Lung (tissue), 12 donors: ENCODE measurements around the gene MAST2. TPM values are rescaled to one million over a fixed set of nuclear protein-coding genes. Genes with fewer than 3 reads are reported as not detected.

Experiments
- ATAC-seq: fragments of 200-7000 bp; cut with Tn5 transposase; one replicate; pipeline ENCODE4 v1.9.1; 2020; ENCODE audit warnings: moderate number of reproducible peaks; ENCODE audit not compliant: insufficient read depth, low FRiP score
- DNase-seq, 3 donors: peaks; one replicate each; pipeline ENCODE4 v3.0.0-alpha.2; 2013 to 2017
- H3K27ac ChIP-seq, 2 donors: one replicate each; pipeline ENCODE4 v1.5.1; 2013; ENCODE audit warnings: mild to moderate bottlenecking in 2 of 2, moderate library complexity in 2 of 2, control low read depth in 1 of 2, inconsistent platforms in 1 of 2, low read depth in 1 of 2, low read length in 1 of 2
- H3K27me3 ChIP-seq, 3 donors: one replicate each; pipeline ENCODE4 v1.5.1; 2013; ENCODE audit warnings: low read length in 2 of 3; ENCODE audit not compliant: control insufficient read depth in 3 of 3, insufficient read depth in 3 of 3
- H3K36me3 ChIP-seq, 4 donors: one replicate each; pipeline ENCODE4 v1.5.1; 2013; ENCODE audit warnings: low read length in 4 of 4, mild to moderate bottlenecking in 1 of 4, moderate library complexity in 1 of 4; ENCODE audit not compliant: control insufficient read depth in 4 of 4, insufficient read depth in 4 of 4
- H3K4me1 ChIP-seq, 5 donors: one replicate each; pipeline ENCODE4 v1.5.1; 2013; ENCODE audit warnings: low read length in 5 of 5, mild to moderate bottlenecking in 2 of 5, moderate library complexity in 1 of 5; ENCODE audit not compliant: control insufficient read depth in 5 of 5, insufficient read depth in 5 of 5
- H3K4me3 ChIP-seq: one replicate; pipeline ENCODE4 v1.5.1; 2013; ENCODE audit warnings: mild to moderate bottlenecking, control low read depth, moderate library complexity
- H3K9ac ChIP-seq, 2 donors: one replicate each; pipeline ENCODE4 v1.5.1; 2013; ENCODE audit warnings: low read length in 2 of 2, control low read depth in 1 of 2; ENCODE audit not compliant: insufficient read depth in 1 of 2
- H3K9me3 ChIP-seq, 4 donors: one replicate each; pipeline ENCODE4 v1.5.1; 2013; ENCODE audit warnings: low read length in 3 of 4, mild to moderate bottlenecking in 1 of 4, moderate library complexity in 1 of 4; ENCODE audit not compliant: control insufficient read depth in 4 of 4, insufficient read depth in 3 of 4
- WGBS, 2 donors: extraction: QIAGEN DNeasy Blood & Tissue Kit; methylation state at CpG; one replicate each; pipeline ENCODE4 v1.1.7; 2013; 5-methylcytosine and 5-hydroxymethylcytosine counted together
- polyA plus RNA-seq, 2 donors: library from polyadenylated mRNA; stranded (reverse); fragments of 200-250 nt; gene quantifications; one replicate each; pipeline ENCODE4 v1.2.1, GENCODE V29; 2013
- total RNA-seq, 2 donors: library from RNA; depleted of rRNA in 1 of 2; stranded (reverse); fragments of >200 nt in 1 of 2; gene quantifications; one replicate each; pipeline ENCODE4 v1.2.1, GENCODE V29; 2014 to 2021
- TF ChIP-seq, protein P1 (sequence below): IDR thresholded peaks from 2 replicates; pipeline ENCODE4 v1.5.1; 2012; ENCODE audit warnings: mild to moderate bottlenecking; ENCODE audit errors: control extremely low read depth, extremely low read depth
- donor health status: control.
- donor health status: control.
- donor health status: Bipolar disorder and iron deficiency.
- donor health status: healthy.
- donor health status: DM: yes; HTN: yes; CAD: no.

The MAST2 gene
- total and polyA plus RNA-seq, 4 donors, result 10.5 to 28.6 (median 19.1) TPM

- Histone ChIP-seq H3K9ac (no peak overlapping the region), H3K36me3 (no peaks in the 10 kb centered on the region), H3K9me3 (no peaks in the 10 kb centered on the region), H3K4me1 (no peaks in the 10 kb centered on the region), H3K27ac (no peak overlapping the region), H3K4me3 (no peak overlapping the region), H3K27me3 (no peaks in the 10 kb centered on the region)
- DNase-seq, result no peak
- 92 to 94% methylated on average over 3 of the region's 3 CpGs for WGBS, 2 donors
- no peak for ATAC-seq
- TF ChIP-seq, protein P1, sequence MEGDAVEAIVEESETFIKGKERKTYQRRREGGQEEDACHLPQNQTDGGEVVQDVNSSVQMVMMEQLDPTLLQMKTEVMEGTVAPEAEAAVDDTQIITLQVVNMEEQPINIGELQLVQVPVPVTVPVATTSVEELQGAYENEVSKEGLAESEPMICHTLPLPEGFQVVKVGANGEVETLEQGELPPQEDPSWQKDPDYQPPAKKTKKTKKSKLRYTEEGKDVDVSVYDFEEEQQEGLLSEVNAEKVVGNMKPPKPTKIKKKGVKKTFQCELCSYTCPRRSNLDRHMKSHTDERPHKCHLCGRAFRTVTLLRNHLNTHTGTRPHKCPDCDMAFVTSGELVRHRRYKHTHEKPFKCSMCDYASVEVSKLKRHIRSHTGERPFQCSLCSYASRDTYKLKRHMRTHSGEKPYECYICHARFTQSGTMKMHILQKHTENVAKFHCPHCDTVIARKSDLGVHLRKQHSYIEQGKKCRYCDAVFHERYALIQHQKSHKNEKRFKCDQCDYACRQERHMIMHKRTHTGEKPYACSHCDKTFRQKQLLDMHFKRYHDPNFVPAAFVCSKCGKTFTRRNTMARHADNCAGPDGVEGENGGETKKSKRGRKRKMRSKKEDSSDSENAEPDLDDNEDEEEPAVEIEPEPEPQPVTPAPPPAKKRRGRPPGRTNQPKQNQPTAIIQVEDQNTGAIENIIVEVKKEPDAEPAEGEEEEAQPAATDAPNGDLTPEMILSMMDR, result no peak
These were observed 30.4 kb upstream of the MAST2 start for GRCh38 chr1:45772971-45773370.

GRCh38 chr1:45775794-45776193, 27.6 kb upstream of the MAST2 start:
- H3K4me1 ChIP-seq, result no peaks in the 10 kb centered on the region
- ATAC-seq, result no peak
- H3K27ac ChIP-seq, result no peak overlapping the region
- H3K27me3 ChIP-seq, result no peaks in the 10 kb centered on the region
- no peak for DNase-seq
- H3K9me3 ChIP-seq, result no peaks in the 10 kb centered on the region
- H3K4me3 ChIP-seq, result no peak overlapping the region
- H3K9ac ChIP-seq, result no peak overlapping the region
- H3K36me3 ChIP-seq, result no peaks in the 10 kb centered on the region
- TF ChIP-seq, protein P1, result no peak
- WGBS, 2 donors, result 89 to 94% methylated on average over 3 of the region's 3 CpGs

- no peak for ATAC-seq
- no peak overlapping the region for H3K4me3 ChIP-seq
- 54 to 67% methylated on average over 4 of the region's 4 CpGs for WGBS, 2 donors
These were observed 17.8 kb upstream of the MAST2 start for GRCh38 chr1:45785583-45785982.

DNA sequence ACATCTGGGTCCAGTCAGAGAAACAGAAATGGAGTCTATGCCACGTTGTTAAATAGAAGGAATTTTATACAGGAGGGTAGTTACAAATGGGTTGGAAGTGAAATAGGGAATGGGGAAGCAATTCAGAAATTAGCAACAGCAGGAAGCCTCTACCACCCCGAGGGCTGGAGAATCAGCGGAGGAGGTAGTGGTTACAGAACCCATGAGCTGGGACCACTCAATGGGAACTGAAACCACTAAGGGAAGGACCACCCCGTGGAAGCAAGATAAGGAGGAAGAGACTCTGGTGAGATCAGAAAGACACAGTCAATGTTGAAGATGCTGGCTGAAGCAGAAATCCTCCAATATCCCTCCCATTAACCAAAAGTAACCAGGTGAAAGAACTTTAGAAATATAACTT, 15.5 kb upstream of the MAST2 start:
- H3K27me3 ChIP-seq, result no peaks in the 10 kb centered on the region
- TF ChIP-seq, protein P1, result no peak
- no peak for DNase-seq
- no peak overlapping the region for H3K9ac ChIP-seq
- H3K36me3 ChIP-seq, result no peaks in the 10 kb centered on the region
- no peak for ATAC-seq
- no peaks in the 10 kb centered on the region for H3K4me1 ChIP-seq
- 37 to 60% methylated on average over 4 of the region's 4 CpGs for WGBS, 2 donors
- H3K4me3 ChIP-seq, result no peak overlapping the region
- H3K9me3 ChIP-seq, result no peaks in the 10 kb centered on the region
- no peak overlapping the region for H3K27ac ChIP-seq

More at GRCh38 chr1:45785583-45785982, 17.8 kb upstream of the MAST2 start:
- Histone ChIP-seq H3K36me3 (no peaks in the 10 kb centered on the region), H3K27ac (no peak overlapping the region), H3K27me3 (no peaks in the 10 kb centered on the region), H3K4me1 (no peaks in the 10 kb centered on the region), H3K9me3 (no peaks in the 10 kb centered on the region), H3K9ac (no peak overlapping the region)
- TF ChIP-seq, protein P1, result no peak
- no peak for DNase-seq
